HepG2 (cell line): ENCODE results near the gene RCAN2. TPM values are rescaled to one million over a fixed set of nuclear protein-coding genes. Genes with fewer than 3 reads are reported as not detected.

ENCODE experiments used
- ATAC-seq: fragments of 200-7000 bp; cut with Tn5 transposase; 3 replicates; pipeline ENCODE4 v1.9.1; 2020; ENCODE audit warnings: mild to moderate bottlenecking, moderate library complexity
- BruUV-seq: library from RNA; stranded (reverse); fragments of 400-500 nt; replicated peaks from 2 replicates; lab custom pipeline; 2021; lab: Mats Ljungman, UMichigan
- CTCF ChIA-PET: fragments of 300-600 bp; formaldehyde crosslinking; extraction: SDS; loops from one replicate; lab custom pipeline; 2021; ENCODE audit warnings: low total read pairs, inconsistent platforms, low intra/inter-chr PET ratio; lab: Yijun Ruan, JAX
- POLR2A ChIA-PET: fragments of 350-600 bp; sonication (Branson Sonifier 250); formaldehyde crosslinking; loops from one replicate; lab custom pipeline; 2020; ENCODE audit warnings: antibody characterized with exemption, inconsistent platforms; lab: Yijun Ruan, JAX
- DNase-seq: peaks from one replicate; pipeline ENCODE4 v3.0.0-alpha.2; 2015; ENCODE audit warnings: low spot score
- FAIRE-seq: peaks from 3 replicates; lab custom pipeline; 2011; peaks lifted over from hg19 to GRCh38; lab: Jason Lieb, UNC
- H2AFZ ChIP-seq: one replicate; pipeline ENCODE4 v1.6.1; 2011; ENCODE audit warnings: low read length, inconsistent platforms
- H3K27ac ChIP-seq: fragments of 300-600 bp; 3 replicates; pipeline ENCODE4 v1.8.0; 2011; ENCODE audit warnings: mixed run types, mild to moderate bottlenecking, mixed read lengths, low read length, inconsistent platforms; ENCODE audit not compliant: insufficient read depth; ENCODE audit errors: extremely low read length
- H3K27me3 ChIP-seq, 2 experiments: fragments of 200-600 bp in 1 of 2; 2 replicates in 1 of 2; 3 replicates in 1 of 2; pipeline versions ENCODE4 v1.6.0 to v1.8.0; 2011; ENCODE audit warnings: low read length in 2 of 2, mild to moderate bottlenecking in 2 of 2, moderate library complexity in 2 of 2, inconsistent platforms in 1 of 2; ENCODE audit not compliant: insufficient read depth in 2 of 2, control insufficient read depth in 1 of 2
- H3K36me3 ChIP-seq, 2 experiments: fragments of 200-600 bp in 1 of 2; replicated peaks in 1 of 2; 2 replicates in 1 of 2; 3 replicates in 1 of 2; pipeline versions ENCODE4 v1.5.1 to v1.8.0; 2011; ENCODE audit warnings: low read length in 2 of 2, inconsistent platforms in 1 of 2; ENCODE audit not compliant: insufficient read depth in 2 of 2, control insufficient read depth in 1 of 2
- H3K4me1 ChIP-seq: 2 replicates; pipeline ENCODE4 v1.5.1; 2012; ENCODE audit warnings: low read length, inconsistent platforms; ENCODE audit not compliant: insufficient read depth
- H3K4me2 ChIP-seq: 2 replicates; pipeline ENCODE4 v1.6.0; 2011; ENCODE audit warnings: low read depth, low read length, inconsistent platforms
- H3K4me3 ChIP-seq, 3 experiments: fragments of 200-600 bp in 1 of 3; sonication (generic), shearing (Covaris generic) in 1 of 3; replicated peaks in 1 of 3; 2 replicates each; pipeline ENCODE4 v1.5.1; 2011 to 2016; ENCODE audit warnings: low read length in 3 of 3, inconsistent platforms in 2 of 3, low read depth in 2 of 3, mild to moderate bottlenecking in 2 of 3, control low read depth in 1 of 3, mixed read lengths in 1 of 3; ENCODE audit not compliant: insufficient read depth in 1 of 3
- H3K79me2 ChIP-seq: one replicate; pipeline ENCODE4 v1.6.1; 2011; ENCODE audit warnings: low read length, inconsistent platforms; ENCODE audit not compliant: insufficient read depth
- H3K9ac ChIP-seq: 2 replicates; pipeline ENCODE4 v1.6.0; 2011; ENCODE audit warnings: mild to moderate bottlenecking, low read depth, low read length, inconsistent platforms; ENCODE audit not compliant: insufficient read depth
- H3K9me3 ChIP-seq: 2 replicates; pipeline ENCODE4 v1.5.1; 2012; ENCODE audit warnings: mild to moderate bottlenecking, low read length
- H4K20me1 ChIP-seq: 2 replicates; pipeline ENCODE4 v1.6.0; 2011; ENCODE audit warnings: inconsistent platforms, mild to moderate bottlenecking, low read length, moderate library complexity; ENCODE audit not compliant: insufficient read depth
- ARNTL ChIP-seq: sonication (generic); formaldehyde crosslinking; IDR thresholded peaks from 2 replicates; pipeline ENCODE4 v1.4.0; 2020; ENCODE audit warnings: mild to moderate bottlenecking, missing genetic modification reagents
- CENPT ChIP-seq: sonication (generic); formaldehyde crosslinking; IDR thresholded peaks from 2 replicates; pipeline ENCODE4 v1.8.0; 2022; ENCODE audit warnings: low read depth, mild to moderate bottlenecking, moderate library complexity, missing genetic modification reagents
- FOXA1 ChIP-seq, 2 experiments: fragments of 450-650 bp in 1 of 2; sonication (generic) in 1 of 2; formaldehyde crosslinking in 1 of 2; IDR thresholded peaks; 2 replicates each; pipeline versions ENCODE4 v1.4.0 to v1.6.1; 2016 to 2020; ENCODE audit warnings: missing genetic modification reagents in 1 of 2
- GLI4 ChIP-seq: sonication (generic); formaldehyde crosslinking; IDR thresholded peaks from 2 replicates; pipeline ENCODE4 v1.5.1; 2020; ENCODE audit warnings: missing genetic modification reagents, mild to moderate bottlenecking, moderate library complexity, borderline replicate concordance
- HNF1A ChIP-seq, 2 experiments: sonication (generic) in 1 of 2; formaldehyde crosslinking in 1 of 2; IDR thresholded peaks; 2 replicates each; pipeline versions ENCODE4 v1.4.0 to v1.6.1; 2016 to 2020; ENCODE audit warnings: borderline replicate concordance in 1 of 2, low read depth in 1 of 2, mild to moderate bottlenecking in 1 of 2, missing genetic modification reagents in 1 of 2
- HNF1B ChIP-seq: sonication (generic); formaldehyde crosslinking; IDR thresholded peaks from 2 replicates; pipeline ENCODE4 v1.5.1; 2020; ENCODE audit warnings: mild to moderate bottlenecking, moderate library complexity, missing genetic modification reagents
- HOXA3 ChIP-seq: sonication (generic); formaldehyde crosslinking; IDR thresholded peaks from 2 replicates; pipeline ENCODE4 v1.5.0; 2020; ENCODE audit warnings: missing genetic modification reagents
- HOXD1 ChIP-seq: sonication (generic); formaldehyde crosslinking; IDR thresholded peaks from 2 replicates; pipeline ENCODE4 v1.5.0; 2020; ENCODE audit warnings: missing genetic modification reagents
- POLR2G ChIP-seq: fragments of 200-400 bp; formaldehyde crosslinking; IDR thresholded peaks from 2 replicates; pipeline ENCODE4 v1.6.1; 2018; ENCODE audit warnings: mild to moderate bottlenecking, low read depth, low read length, moderate library complexity
- PREB ChIP-seq: sonication (generic); formaldehyde crosslinking; IDR thresholded peaks from 2 replicates; pipeline ENCODE4 v1.4.0; 2020; ENCODE audit warnings: missing genetic modification reagents
- RFX5 ChIP-seq: IDR thresholded peaks from 2 replicates; pipeline ENCODE4 v1.6.1; 2011; ENCODE audit warnings: low read depth, low read length, improper control_type of control experiment
- SNAI1 ChIP-seq: sonication (generic); formaldehyde crosslinking; IDR thresholded peaks from 2 replicates; pipeline ENCODE4 v1.5.0; 2020; ENCODE audit warnings: mild to moderate bottlenecking, missing genetic modification reagents, borderline replicate concordance
- ZBTB7A ChIP-seq: sonication (generic); formaldehyde crosslinking; IDR thresholded peaks from 2 replicates; pipeline ENCODE4 v1.8.0; 2022; ENCODE audit warnings: mild to moderate bottlenecking, missing genetic modification reagents
- ZNF34 ChIP-seq: sonication (generic); formaldehyde crosslinking; IDR thresholded peaks from 2 replicates; pipeline ENCODE4 v1.4.0; 2020; ENCODE audit warnings: mild to moderate bottlenecking, missing genetic modification reagents, borderline replicate concordance
- ZNF350 ChIP-seq: sonication (generic); formaldehyde crosslinking; IDR thresholded peaks from 2 replicates; pipeline ENCODE4 v1.4.0; 2020; ENCODE audit warnings: mild to moderate bottlenecking, low read depth, missing genetic modification reagents, borderline replicate concordance
- ZNF441 ChIP-seq: sonication (generic); formaldehyde crosslinking; IDR thresholded peaks from 2 replicates; pipeline ENCODE4 v1.7.0; 2021; ENCODE audit warnings: missing genetic modification reagents, borderline replicate concordance
- ZNF883 ChIP-seq: sonication (generic); formaldehyde crosslinking; IDR thresholded peaks from 2 replicates; pipeline ENCODE4 v1.5.1; 2020; ENCODE audit warnings: mild to moderate bottlenecking, missing genetic modification reagents; ENCODE audit errors: not compliant biosample characterization
- in situ Hi-C: cut with HindIII; loops from 2 replicates; pipeline ENCODE4 v1.10.0; 2017; ENCODE audit warnings: low pct_unique_long_range_greater_than_20kb; ENCODE audit not compliant: extremely low pct_ligation_motif_present
- intact Hi-C: fragments of 100-400 bp; cut with micrococcal nuclease; formaldehyde crosslinking; loops from one replicate; pipeline ENCODE4 v1.10.0; 2022; ENCODE audit not compliant: unreplicated experiment
- polyA plus RNA-seq, 8 experiments: library from polyadenylated mRNA; depleted of rRNA in 3 of 8; stranded (reverse) in 7 of 8; unstranded in 1 of 8; fragments of >200 nt; fragmentation: Illumina TruSeq in 4 of 8; extraction: Trizol in 4 of 8; gene quantifications; 2 replicates each; pipeline versions ENCODE4 v1.2.1 to v1.2.3, GENCODE V29; 2011 to 2016; ENCODE audit warnings: low read depth in 4 of 8, missing spikeins in 1 of 8, mixed read lengths in 1 of 8; ENCODE audit not compliant: insufficient read depth in 1 of 8
- total RNA-seq, 5 experiments: library from RNA; depleted of rRNA; stranded (reverse); fragments of >200 nt; fragmentation: Illumina TruSeq; extraction: Trizol; gene quantifications; 2 replicates each; pipeline ENCODE4 v1.2.3, GENCODE V29; 2016; ENCODE audit warnings: low read depth in 1 of 5

Gene RCAN2
- total and polyA plus RNA-seq, 2 of the 13 experiments (the other 11 are each of a cell fraction or from before 2014, with no cell fraction given), result not detected

- TF ChIP-seq ZBTB7A (CRISPR knock-in tag) (no peak), ZNF34 (CRISPR knock-in tag) (no peak), GLI4 (no peak), ZNF883 (CRISPR knock-in tag) (no peak), HOXD1 (no peak), HOXA3 (CRISPR knock-in tag) (no peak), PREB (no peak), POLR2G (no peak), ZNF441 (CRISPR knock-in tag) (no peak), FOXA1 (IDR thresholded peaks at IDR 0.05) (no peak), FOXA1 (CRISPR knock-in tag; IDR thresholded peaks at IDR 0.05) (peak; percentile 60; the same call in 1 of the 2 replicates), CENPT (CRISPR knock-in tag) (no peak), RFX5 (no peak)
Measured at GRCh38 chr6:46381057-46381456, 110.2 kb downstream of the RCAN2 start (continued).

- Histone ChIP-seq H4K20me1 (no peaks in the 10 kb centered on the region), H3K9ac (no peak overlapping the region), H3K27ac (no peak overlapping the region), H3K27me3 (no peaks in the 10 kb centered on the region), H3K79me2 (no peaks in the 10 kb centered on the region), H3K36me3 (no peaks in the 10 kb centered on the region), H3K4me3 (no peak overlapping the region), H3K4me2 (no peak overlapping the region), H3K9me3 (no peaks in the 10 kb centered on the region), H2AFZ (no peak overlapping the region), H3K4me1 (peaks cover 48% of the 10 kb centered on the region)
- ATAC-seq (no peak), FAIRE-seq (no peak), DNase-seq (no peak)
- CTCF ChIA-PET, result no interaction called here
- intact Hi-C loops, result no loop called here
- POLR2A ChIA-PET, result no interaction called here
- in situ Hi-C loops, result no loop called here
- BruUV-seq, result no TSS peak
- no peak for TF ChIP-seq HNF1B (CRISPR knock-in tag)
- TF ChIP-seq SNAI1, result no peak
- TF ChIP-seq ARNTL, result no peak
- TF ChIP-seq HNF1A (IDR thresholded peaks at IDR 0.05; ENCODE audit: low read depth), result no peak
- TF ChIP-seq HNF1A (CRISPR knock-in tag; IDR thresholded peaks at IDR 0.05; ENCODE audit: borderline replicate concordance), result no peak
- no peak for TF ChIP-seq ZNF350 (CRISPR knock-in tag)
Measured at GRCh38 chr6:46380152-46380807, 111.0 kb downstream of the RCAN2 start.
